B cell (primary cell): ENCODE measurements around the gene TRIM60.

Experiments
- CTCF ChIP-seq: fragments of 200-600 bp; IDR thresholded peaks from one replicate; pipeline ENCODE4 v1.8.0; 2022; ENCODE audit warnings: antibody characterized with exemption, mild to moderate bottlenecking
- EZH2 ChIP-seq: IDR thresholded peaks from 2 replicates; pipeline ENCODE4 v1.6.1; 2012; ENCODE audit warnings: borderline replicate concordance, low read depth, mild to moderate bottlenecking, moderate library complexity, low read length; ENCODE audit not compliant: insufficient read depth, poor library complexity, severe bottlenecking

GRCh38 chr4:165070560-165070959 is 38.8 kb downstream of the TRIM60 start:
- TF ChIP-seq CTCF (no peak), EZH2 (no peak)
